ENCODE data around the gene ITGAE.
A peak's percentile ranks its signal among the peaks of the same experiment; 100 is the strongest.

The ITGAE gene

GRCh38 chr17:3817851-3818605 is 17.0 kb upstream of the ITGAE start:
- no peak for DNase-seq (ENCODE audit: low spot score)

GRCh38 chr17:3815925-3816324 is 14.9 kb upstream of the ITGAE start:
- no peak for DNase-seq (ENCODE audit: low spot score)

- DNase-seq (ENCODE audit: low spot score): no peak
These were observed 14.1 kb upstream of the ITGAE start for GRCh38 chr17:3815122-3815521.

- DNase-seq (ENCODE audit: low spot score): no peak
These were observed 13.4 kb upstream of the ITGAE start for GRCh38 chr17:3814361-3814760.

GRCh38 chr17:3813171-3813570 is 12.2 kb upstream of the ITGAE start:
- DNase-seq (ENCODE audit: low spot score): no peak

GRCh38 chr17:3812771-3813170 is 11.8 kb upstream of the ITGAE start:
- no peak for DNase-seq (ENCODE audit: low spot score)

GRCh38 chr17:3812284-3812683 is 11.3 kb upstream of the ITGAE start:
- no peak for DNase-seq (ENCODE audit: low spot score)

- peak; percentile 36 for DNase-seq (ENCODE audit: low spot score)
These were observed 9.0 kb upstream of the ITGAE start for GRCh38 chr17:3810019-3810418.

GRCh38 chr17:3809135-3809534 is 8.1 kb upstream of the ITGAE start:
- no peak for DNase-seq (ENCODE audit: low spot score)

GRCh38 chr17:3808701-3809100 is 7.7 kb upstream of the ITGAE start:
- DNase-seq (ENCODE audit: low spot score): no peak

GRCh38 chr17:3805581-3805980 is 4.6 kb upstream of the ITGAE start:
- no peak for DNase-seq (ENCODE audit: low spot score)

GRCh38 chr17:3804503-3804931 is 3.5 kb upstream of the ITGAE start:
- peak; percentile 41 for DNase-seq (ENCODE audit: low spot score)

GRCh38 chr17:3803308-3803640 is 2.3 kb upstream of the ITGAE start:
- DNase-seq (ENCODE audit: low spot score): no peak

- no peak for DNase-seq (ENCODE audit: low spot score)
These were observed 1.7 kb upstream of the ITGAE start for GRCh38 chr17:3802461-3803307.

GRCh38 chr17:3801792-3802191 is 804 bp upstream of the ITGAE start:
- DNase-seq (ENCODE audit: low spot score): no peak

- DNase-seq (ENCODE audit: low spot score): no peak
These were observed 359 bp upstream of the ITGAE start for GRCh38 chr17:3801347-3801746.

GRCh38 chr17:3799181-3799945 is 1.6 kb downstream of the ITGAE start:
- no peak for DNase-seq (ENCODE audit: low spot score)

- peak; percentile 76 for DNase-seq (ENCODE audit: low spot score)
These were observed 2.5 kb downstream of the ITGAE start for GRCh38 chr17:3798273-3799180.

GRCh38 chr17:3796822-3797170 is 4.2 kb downstream of the ITGAE start:
- peak; percentile 48 for DNase-seq (ENCODE audit: low spot score)

GRCh38 chr17:3796110-3796821 is 4.7 kb downstream of the ITGAE start:
- DNase-seq (ENCODE audit: low spot score): peak; percentile 64

All from germinal center (tissue), 1 donor.